HepG2 (cell line): ENCODE measurements around the gene RNF126. TPM values are rescaled to one million over a fixed set of nuclear protein-coding genes. Genes with fewer than 3 reads are reported as not detected.

Experiments used
- HDAC1 ChIP-seq: sonication (generic); formaldehyde crosslinking; IDR thresholded peaks from 2 replicates; pipeline ENCODE4 v1.5.1; 2020; ENCODE audit warnings: mild to moderate bottlenecking, missing genetic modification reagents
- HOXA3 ChIP-seq: sonication (generic); formaldehyde crosslinking; IDR thresholded peaks from 2 replicates; pipeline ENCODE4 v1.5.0; 2020; ENCODE audit warnings: missing genetic modification reagents
- LCORL ChIP-seq, 2 experiments: fragments of 450-650 bp in 1 of 2; sonication (generic) in 1 of 2; formaldehyde crosslinking in 1 of 2; IDR thresholded peaks; 2 replicates each; pipeline versions ENCODE4 v1.5.0 to v1.6.1; 2017 to 2020; ENCODE audit warnings: antibody characterized with exemption in 1 of 2, missing genetic modification reagents in 1 of 2
- MEF2D ChIP-seq: sonication (generic); formaldehyde crosslinking; IDR thresholded peaks from 2 replicates; pipeline ENCODE4 v1.5.1; 2020; ENCODE audit warnings: mild to moderate bottlenecking, missing genetic modification reagents
- MTF1 ChIP-seq: sonication (generic); formaldehyde crosslinking; IDR thresholded peaks from 2 replicates; pipeline ENCODE4 v1.5.0; 2020; ENCODE audit warnings: missing genetic modification reagents
- NFKBIZ ChIP-seq: IDR thresholded peaks from 2 replicates; pipeline ENCODE4 v1.6.1; 2018; ENCODE audit warnings: missing genetic modification reagents, missing compliant biosample characterization
- PTBP1 ChIP-seq: fragments of 200-400 bp; formaldehyde crosslinking; IDR thresholded peaks from 2 replicates; pipeline ENCODE4 v1.6.1; 2018; ENCODE audit warnings: low read length, low read depth; ENCODE audit not compliant: poor library complexity, severe bottlenecking
- SP5 ChIP-seq: IDR thresholded peaks from 2 replicates; pipeline ENCODE4 v1.6.1; 2016; ENCODE audit warnings: low read depth, borderline replicate concordance
- SYNCRIP ChIP-seq: fragments of 200-400 bp; formaldehyde crosslinking; IDR thresholded peaks from 2 replicates; pipeline ENCODE4 v1.6.1; 2018; ENCODE audit warnings: mild to moderate bottlenecking, low read depth, low read length; ENCODE audit not compliant: insufficient read depth
- TARDBP ChIP-seq: sonication (generic); formaldehyde crosslinking; IDR thresholded peaks from 2 replicates; pipeline ENCODE4 v1.8.0; 2022; ENCODE audit warnings: mild to moderate bottlenecking, missing genetic modification reagents
- TP53 ChIP-seq: sonication (generic); formaldehyde crosslinking; conservative IDR thresholded peaks from 2 replicates; pipeline ENCODE4 v1.4.0; 2020; ENCODE audit warnings: missing genetic modification reagents
- YEATS4 ChIP-seq: sonication (generic); formaldehyde crosslinking; IDR thresholded peaks from 2 replicates; pipeline ENCODE4 v1.4.0; 2020; ENCODE audit warnings: missing genetic modification reagents, borderline replicate concordance
- ZNF12 ChIP-seq: sonication (generic); formaldehyde crosslinking; IDR thresholded peaks from 2 replicates; pipeline ENCODE4 v1.5.0; 2020; ENCODE audit warnings: missing genetic modification reagents
- ZNF234 ChIP-seq: sonication (generic); formaldehyde crosslinking; conservative IDR thresholded peaks from 2 replicates; pipeline ENCODE4 v1.5.1; 2020; ENCODE audit warnings: mild to moderate bottlenecking, missing genetic modification reagents
- ZNF260 ChIP-seq: sonication (generic); formaldehyde crosslinking; IDR thresholded peaks from 2 replicates; pipeline ENCODE4 v1.4.0; 2020; ENCODE audit warnings: missing genetic modification reagents, low read depth, mild to moderate bottlenecking, borderline replicate concordance
- ZNF652 ChIP-seq: IDR thresholded peaks from 2 replicates; pipeline ENCODE4 v1.6.1; 2016; ENCODE audit warnings: low read depth, borderline replicate concordance
- ZNF766 ChIP-seq: sonication (generic); formaldehyde crosslinking; IDR thresholded peaks from 2 replicates; pipeline ENCODE4 v1.5.0; 2020; ENCODE audit warnings: missing genetic modification reagents, borderline replicate concordance
- polyA plus RNA-seq, 8 experiments: library from polyadenylated mRNA; depleted of rRNA in 3 of 8; stranded (reverse) in 7 of 8; unstranded in 1 of 8; fragments of >200 nt; fragmentation: Illumina TruSeq in 4 of 8; extraction: Trizol in 4 of 8; gene quantifications; 2 replicates each; pipeline versions ENCODE4 v1.2.1 to v1.2.3, GENCODE V29; 2011 to 2016; ENCODE audit warnings: low read depth in 4 of 8, missing spikeins in 1 of 8, mixed read lengths in 1 of 8; ENCODE audit not compliant: insufficient read depth in 1 of 8
- total RNA-seq, 5 experiments: library from RNA; depleted of rRNA; stranded (reverse); fragments of >200 nt; fragmentation: Illumina TruSeq; extraction: Trizol; gene quantifications; 2 replicates each; pipeline ENCODE4 v1.2.3, GENCODE V29; 2016; ENCODE audit warnings: low read depth in 1 of 5
- TF ChIP-seq, protein P1 (sequence below): sonication (generic); formaldehyde crosslinking; IDR thresholded peaks from 2 replicates; pipeline ENCODE4 v1.4.0; 2020; ENCODE audit warnings: missing genetic modification reagents
- TF ChIP-seq, protein P2 (sequence below): sonication (generic); formaldehyde crosslinking; IDR thresholded peaks from 2 replicates; pipeline ENCODE4 v1.8.0; 2022; ENCODE audit warnings: mild to moderate bottlenecking, missing genetic modification reagents; ENCODE audit not compliant: insufficient replicate concordance
- TF ChIP-seq, protein P3 (sequence below): IDR thresholded peaks from 2 replicates; pipeline ENCODE4 v1.6.1; 2016; ENCODE audit warnings: mild to moderate bottlenecking
- TF ChIP-seq, protein P4 (sequence below): sonication (generic); formaldehyde crosslinking; IDR thresholded peaks from 2 replicates; pipeline ENCODE4 v1.8.0; 2022; ENCODE audit warnings: mild to moderate bottlenecking, missing genetic modification reagents, moderate library complexity
- TF ChIP-seq, protein P5 (sequence below): sonication (generic); formaldehyde crosslinking; IDR thresholded peaks from 2 replicates; pipeline ENCODE4 v1.8.1; 2023; ENCODE audit warnings: missing genetic modification reagents, inconsistent platforms, borderline replicate concordance

Gene RNF126
- total and polyA plus RNA-seq, 2 of the 13 experiments (the other 11 are each of a cell fraction or from before 2014, with no cell fraction given), result 23.2 to 34.0 TPM

DNA sequence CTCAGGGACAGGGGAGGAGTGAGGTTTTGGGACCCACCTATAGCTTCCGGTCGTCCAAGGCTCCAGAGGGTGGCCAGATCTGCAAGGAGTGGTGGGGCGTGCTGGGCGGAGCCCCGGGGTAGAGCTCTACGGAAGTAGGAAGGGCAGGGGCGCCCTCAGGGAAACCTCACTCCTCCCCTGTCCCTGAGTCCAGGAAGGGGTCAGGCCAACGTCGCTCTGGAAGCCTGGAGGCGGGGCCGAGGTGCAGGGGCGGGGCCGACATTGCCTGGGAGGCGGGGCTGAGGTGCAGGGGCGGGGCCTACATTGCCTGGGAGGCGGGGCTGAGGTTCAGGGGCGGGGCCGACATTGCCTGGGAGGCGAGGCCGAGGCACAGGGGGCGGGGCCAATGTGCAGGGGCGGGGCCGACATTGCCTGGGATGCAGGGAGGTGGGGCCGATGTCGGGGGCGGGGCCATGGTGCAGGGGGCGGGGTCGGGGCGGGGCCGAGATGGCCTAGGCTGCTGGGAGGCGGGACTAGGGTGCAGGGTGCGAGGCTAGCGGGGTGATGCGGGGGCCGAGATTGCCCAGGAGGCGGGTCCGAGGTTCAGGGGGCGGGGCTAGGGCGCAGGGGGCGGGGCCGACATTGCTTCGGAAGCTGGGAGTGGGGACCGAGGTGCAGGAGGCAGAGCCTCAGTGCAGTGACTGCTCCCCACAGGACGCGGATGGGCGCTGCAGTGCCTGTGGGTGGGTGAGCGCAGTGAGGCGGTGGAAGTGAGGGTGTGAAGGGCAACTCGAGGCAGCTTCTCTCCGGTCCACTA, 40.8 kb upstream of the RNF126 start (continued):
- TF ChIP-seq, protein P1, sequence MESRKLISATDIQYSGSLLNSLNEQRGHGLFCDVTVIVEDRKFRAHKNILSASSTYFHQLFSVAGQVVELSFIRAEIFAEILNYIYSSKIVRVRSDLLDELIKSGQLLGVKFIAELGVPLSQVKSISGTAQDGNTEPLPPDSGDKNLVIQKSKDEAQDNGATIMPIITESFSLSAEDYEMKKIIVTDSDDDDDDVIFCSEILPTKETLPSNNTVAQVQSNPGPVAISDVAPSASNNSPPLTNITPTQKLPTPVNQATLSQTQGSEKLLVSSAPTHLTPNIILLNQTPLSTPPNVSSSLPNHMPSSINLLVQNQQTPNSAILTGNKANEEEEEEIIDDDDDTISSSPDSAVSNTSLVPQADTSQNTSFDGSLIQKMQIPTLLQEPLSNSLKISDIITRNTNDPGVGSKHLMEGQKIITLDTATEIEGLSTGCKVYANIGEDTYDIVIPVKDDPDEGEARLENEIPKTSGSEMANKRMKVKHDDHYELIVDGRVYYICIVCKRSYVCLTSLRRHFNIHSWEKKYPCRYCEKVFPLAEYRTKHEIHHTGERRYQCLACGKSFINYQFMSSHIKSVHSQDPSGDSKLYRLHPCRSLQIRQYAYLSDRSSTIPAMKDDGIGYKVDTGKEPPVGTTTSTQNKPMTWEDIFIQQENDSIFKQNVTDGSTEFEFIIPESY (CRISPR knock-in tag), result 0 out of 2 replicates have a peak, but pooled peaks have one; percentile 20
- no peak for TF ChIP-seq ZNF260
- no peak for TF ChIP-seq ZNF234 (CRISPR knock-in tag)
- TF ChIP-seq, protein P2, sequence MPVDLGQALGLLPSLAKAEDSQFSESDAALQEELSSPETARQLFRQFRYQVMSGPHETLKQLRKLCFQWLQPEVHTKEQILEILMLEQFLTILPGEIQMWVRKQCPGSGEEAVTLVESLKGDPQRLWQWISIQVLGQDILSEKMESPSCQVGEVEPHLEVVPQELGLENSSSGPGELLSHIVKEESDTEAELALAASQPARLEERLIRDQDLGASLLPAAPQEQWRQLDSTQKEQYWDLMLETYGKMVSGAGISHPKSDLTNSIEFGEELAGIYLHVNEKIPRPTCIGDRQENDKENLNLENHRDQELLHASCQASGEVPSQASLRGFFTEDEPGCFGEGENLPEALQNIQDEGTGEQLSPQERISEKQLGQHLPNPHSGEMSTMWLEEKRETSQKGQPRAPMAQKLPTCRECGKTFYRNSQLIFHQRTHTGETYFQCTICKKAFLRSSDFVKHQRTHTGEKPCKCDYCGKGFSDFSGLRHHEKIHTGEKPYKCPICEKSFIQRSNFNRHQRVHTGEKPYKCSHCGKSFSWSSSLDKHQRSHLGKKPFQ, result no peak
- TF ChIP-seq TARDBP (CRISPR knock-in tag), result peak; percentile 33; the same call in 1 of the 2 replicates
- no peak for TF ChIP-seq PTBP1
- TF ChIP-seq HDAC1 (CRISPR knock-in tag), result no peak
- no peak for TF ChIP-seq SYNCRIP
- no peak for TF ChIP-seq TP53
- peak; percentile 32; the same call in 1 of the 2 replicates for TF ChIP-seq HOXA3
- TF ChIP-seq, protein P3, sequence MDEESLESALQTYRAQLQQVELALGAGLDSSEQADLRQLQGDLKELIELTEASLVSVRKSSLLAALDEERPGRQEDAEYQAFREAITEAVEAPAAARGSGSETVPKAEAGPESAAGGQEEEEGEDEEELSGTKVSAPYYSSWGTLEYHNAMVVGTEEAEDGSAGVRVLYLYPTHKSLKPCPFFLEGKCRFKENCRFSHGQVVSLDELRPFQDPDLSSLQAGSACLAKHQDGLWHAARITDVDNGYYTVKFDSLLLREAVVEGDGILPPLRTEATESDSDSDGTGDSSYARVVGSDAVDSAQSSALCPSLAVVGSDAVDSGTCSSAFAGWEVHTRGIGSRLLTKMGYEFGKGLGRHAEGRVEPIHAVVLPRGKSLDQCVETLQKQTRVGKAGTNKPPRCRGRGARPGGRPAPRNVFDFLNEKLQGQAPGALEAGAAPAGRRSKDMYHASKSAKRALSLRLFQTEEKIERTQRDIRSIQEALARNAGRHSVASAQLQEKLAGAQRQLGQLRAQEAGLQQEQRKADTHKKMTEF (CRISPR knock-in tag), result peak; percentile 22; the same call in 1 of the 2 replicates
- no peak for TF ChIP-seq ZNF766 (CRISPR knock-in tag)
- TF ChIP-seq, protein P4, sequence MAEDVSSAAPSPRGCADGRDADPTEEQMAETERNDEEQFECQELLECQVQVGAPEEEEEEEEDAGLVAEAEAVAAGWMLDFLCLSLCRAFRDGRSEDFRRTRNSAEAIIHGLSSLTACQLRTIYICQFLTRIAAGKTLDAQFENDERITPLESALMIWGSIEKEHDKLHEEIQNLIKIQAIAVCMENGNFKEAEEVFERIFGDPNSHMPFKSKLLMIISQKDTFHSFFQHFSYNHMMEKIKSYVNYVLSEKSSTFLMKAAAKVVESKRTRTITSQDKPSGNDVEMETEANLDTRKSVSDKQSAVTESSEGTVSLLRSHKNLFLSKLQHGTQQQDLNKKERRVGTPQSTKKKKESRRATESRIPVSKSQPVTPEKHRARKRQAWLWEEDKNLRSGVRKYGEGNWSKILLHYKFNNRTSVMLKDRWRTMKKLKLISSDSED (CRISPR knock-in tag), result no peak
- TF ChIP-seq LCORL (IDR thresholded peaks at IDR 0.05), result no peak
- TF ChIP-seq LCORL (CRISPR knock-in tag; IDR thresholded peaks at IDR 0.05), result no peak; the same call in 1 of the 2 replicates
- TF ChIP-seq YEATS4 (CRISPR knock-in tag), result no peak
- no peak for TF ChIP-seq MTF1 (CRISPR knock-in tag)
- TF ChIP-seq ZNF12 (CRISPR knock-in tag), result no peak
- no peak for TF ChIP-seq ZNF652 (CRISPR knock-in tag)
- no peak for TF ChIP-seq MEF2D
- peak; percentile 56; the same call in 1 of the 2 replicates for TF ChIP-seq SP5 (CRISPR knock-in tag)
- TF ChIP-seq, protein P5, sequence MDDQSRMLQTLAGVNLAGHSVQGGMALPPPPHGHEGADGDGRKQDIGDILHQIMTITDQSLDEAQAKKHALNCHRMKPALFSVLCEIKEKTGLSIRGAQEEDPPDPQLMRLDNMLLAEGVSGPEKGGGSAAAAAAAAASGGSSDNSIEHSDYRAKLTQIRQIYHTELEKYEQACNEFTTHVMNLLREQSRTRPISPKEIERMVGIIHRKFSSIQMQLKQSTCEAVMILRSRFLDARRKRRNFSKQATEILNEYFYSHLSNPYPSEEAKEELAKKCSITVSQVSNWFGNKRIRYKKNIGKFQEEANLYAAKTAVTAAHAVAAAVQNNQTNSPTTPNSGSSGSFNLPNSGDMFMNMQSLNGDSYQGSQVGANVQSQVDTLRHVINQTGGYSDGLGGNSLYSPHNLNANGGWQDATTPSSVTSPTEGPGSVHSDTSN, result no peak
- TF ChIP-seq NFKBIZ (CRISPR knock-in tag), result no peak
